OCI-LY3 (cell line): ENCODE measurements around the gene CEP68.

ENCODE experiments used
- H2AFZ ChIP-seq: fragments of 200-600, 300-600 bp; shearing (Covaris generic); 2 replicates; pipeline ENCODE4 v1.6.0; 2014; ENCODE audit warnings: antibody characterized with exemption, low read depth, low read length
- H3K27ac ChIP-seq: fragments of 200-600, 300-600 bp; sonication (generic); 2 replicates; pipeline ENCODE4 v1.5.1; 2014; ENCODE audit warnings: mild to moderate bottlenecking, low read length, moderate library complexity, mixed read lengths
- H3K27me3 ChIP-seq: fragments of 200-600, 300-600 bp; sonication (generic); 2 replicates; pipeline ENCODE4 v1.6.1; 2014; ENCODE audit warnings: low read depth, low read length, mixed read lengths
- H3K36me3 ChIP-seq: fragments of 200-600, 300-600 bp; sonication (generic); replicated peaks from 2 replicates; pipeline ENCODE3; 2014; ENCODE audit warnings: low read depth, low read length, mixed read lengths
- H3K4me1 ChIP-seq: fragments of 300-600, 200-600 bp; sonication (generic); 2 replicates; pipeline ENCODE4 v1.6.1; 2014; ENCODE audit warnings: low read length, mixed read lengths
- H3K4me2 ChIP-seq: fragments of 200-600, 300-600 bp; sonication (generic); 2 replicates; pipeline ENCODE4 v1.6.1; 2014; ENCODE audit warnings: low read length, mixed read lengths
- H3K4me3 ChIP-seq: fragments of 300-600, 200-600 bp; sonication (generic); 2 replicates; pipeline ENCODE4 v1.5.1; 2014; ENCODE audit warnings: antibody characterized with exemption, mild to moderate bottlenecking, low read length, moderate library complexity
- H3K79me2 ChIP-seq: fragments of 300-600, 200-600 bp; shearing (Covaris generic); 2 replicates; pipeline ENCODE4 v1.6.1; 2014; ENCODE audit warnings: mild to moderate bottlenecking, low read length, mixed read lengths
- H3K9ac ChIP-seq: fragments of 300-600, 200-600 bp; shearing (Covaris generic); 2 replicates; pipeline ENCODE4 v1.6.0; 2014; ENCODE audit warnings: mild to moderate bottlenecking, low read length, moderate library complexity
- H3K9me3 ChIP-seq: fragments of 200-600, 300-600 bp; shearing (Covaris generic); 2 replicates; pipeline ENCODE4 v1.6.1; 2014; ENCODE audit warnings: low read length, mixed read lengths; ENCODE audit not compliant: insufficient read depth
- H4K20me1 ChIP-seq: fragments of 200-600, 300-600 bp; sonication (generic); 2 replicates; pipeline ENCODE4 v1.6.1; 2016; ENCODE audit warnings: low read length, mixed read lengths; ENCODE audit not compliant: insufficient read depth
- EZH2phosphoT487 ChIP-seq: fragments of 200-600 bp; shearing (Covaris generic); IDR thresholded peaks from 2 replicates; pipeline ENCODE4 v1.6.1; 2018; ENCODE audit warnings: antibody characterized with exemption, mixed run types, low read depth
- TF ChIP-seq, protein P1 (sequence below): fragments of 200-600, 300-600 bp; sonication (generic); IDR thresholded peaks from 2 replicates; pipeline ENCODE4 v1.5.1; 2014; ENCODE audit warnings: antibody characterized with exemption, low read length, low read depth

The CEP68 gene

DNA sequence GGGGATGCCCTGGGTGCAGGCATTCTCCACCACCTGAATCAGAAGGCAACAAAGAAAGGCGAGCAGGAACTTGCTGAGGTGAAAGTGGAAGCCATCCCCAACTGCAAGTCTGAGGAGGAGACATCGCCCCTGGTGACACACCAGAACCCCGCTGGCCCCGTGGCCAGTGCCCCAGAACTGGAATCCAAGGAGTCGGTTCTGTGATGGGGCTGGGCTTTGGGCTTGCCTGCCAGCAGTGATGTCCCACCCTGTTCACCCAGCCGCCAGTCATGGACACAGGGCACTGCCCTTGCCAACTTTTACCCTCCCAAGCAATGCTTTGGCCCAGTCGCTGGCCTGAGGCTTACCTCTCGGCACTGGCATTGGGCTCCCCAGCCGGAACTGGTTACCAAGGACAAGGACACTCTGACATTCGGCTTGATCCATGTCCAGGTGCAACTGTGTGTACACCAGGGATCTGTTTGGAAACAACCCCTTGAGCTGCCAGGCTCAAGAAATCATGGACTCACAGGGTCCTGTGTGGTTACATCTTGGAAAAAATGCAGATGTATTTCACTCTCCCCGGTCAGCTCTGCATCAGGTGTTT lies 35.2 kb upstream of the CEP68 start:
- Histone ChIP-seq H3K79me2 (no peaks in the 10 kb centered on the region), H3K4me1 (peaks cover 22% of the 10 kb centered on the region), H3K27ac (no peak overlapping the region)

DNA sequence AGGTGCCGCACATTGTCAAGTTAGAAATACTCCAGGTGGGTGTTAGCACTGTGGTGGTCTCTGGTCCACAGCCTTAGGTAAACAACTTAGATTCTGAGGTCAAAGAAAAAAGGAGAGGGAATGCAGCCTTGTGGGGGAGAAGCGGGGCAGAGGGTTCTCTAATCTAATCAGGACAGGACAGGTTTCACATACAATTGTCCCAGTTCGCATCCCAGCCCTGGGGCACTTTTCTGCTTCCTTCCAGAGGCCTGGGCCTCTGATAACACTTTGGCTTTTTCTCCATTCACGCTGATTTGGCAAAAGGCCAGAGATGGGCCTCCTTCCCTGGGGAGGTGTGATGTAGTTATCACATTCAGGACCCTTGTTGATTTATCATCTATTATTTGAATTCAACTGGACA lies 34.5 kb upstream of the CEP68 start:
- H3K27ac ChIP-seq = no peak overlapping the region
- peaks cover 64% of the 10 kb centered on the region for H3K36me3 ChIP-seq
- H3K4me2 ChIP-seq = no peak overlapping the region
- no peaks in the 10 kb centered on the region for H3K79me2 ChIP-seq
- H3K27me3 ChIP-seq = no peaks in the 10 kb centered on the region
- no peak overlapping the region for H3K4me3 ChIP-seq
- H3K4me1 ChIP-seq = peaks cover 23% of the 10 kb centered on the region
- H3K9ac ChIP-seq = no peak overlapping the region
- TF ChIP-seq EZH2phosphoT487 = no peak
- TF ChIP-seq, protein P1, sequence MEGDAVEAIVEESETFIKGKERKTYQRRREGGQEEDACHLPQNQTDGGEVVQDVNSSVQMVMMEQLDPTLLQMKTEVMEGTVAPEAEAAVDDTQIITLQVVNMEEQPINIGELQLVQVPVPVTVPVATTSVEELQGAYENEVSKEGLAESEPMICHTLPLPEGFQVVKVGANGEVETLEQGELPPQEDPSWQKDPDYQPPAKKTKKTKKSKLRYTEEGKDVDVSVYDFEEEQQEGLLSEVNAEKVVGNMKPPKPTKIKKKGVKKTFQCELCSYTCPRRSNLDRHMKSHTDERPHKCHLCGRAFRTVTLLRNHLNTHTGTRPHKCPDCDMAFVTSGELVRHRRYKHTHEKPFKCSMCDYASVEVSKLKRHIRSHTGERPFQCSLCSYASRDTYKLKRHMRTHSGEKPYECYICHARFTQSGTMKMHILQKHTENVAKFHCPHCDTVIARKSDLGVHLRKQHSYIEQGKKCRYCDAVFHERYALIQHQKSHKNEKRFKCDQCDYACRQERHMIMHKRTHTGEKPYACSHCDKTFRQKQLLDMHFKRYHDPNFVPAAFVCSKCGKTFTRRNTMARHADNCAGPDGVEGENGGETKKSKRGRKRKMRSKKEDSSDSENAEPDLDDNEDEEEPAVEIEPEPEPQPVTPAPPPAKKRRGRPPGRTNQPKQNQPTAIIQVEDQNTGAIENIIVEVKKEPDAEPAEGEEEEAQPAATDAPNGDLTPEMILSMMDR = no peak
- H4K20me1 ChIP-seq = no peaks in the 10 kb centered on the region
- no peak overlapping the region for H2AFZ ChIP-seq
- no peaks in the 10 kb centered on the region for H3K9me3 ChIP-seq

More for the DNA sequence above, 35.2 kb upstream of the CEP68 start:
- Histone ChIP-seq H3K9ac (no peak overlapping the region), H3K4me3 (no peak overlapping the region), H4K20me1 (no peaks in the 10 kb centered on the region), H3K9me3 (no peaks in the 10 kb centered on the region), H2AFZ (no peak overlapping the region), H3K4me2 (no peak overlapping the region), H3K27me3 (no peaks in the 10 kb centered on the region), H3K36me3 (peaks cover 70% of the 10 kb centered on the region)
- TF ChIP-seq, protein P1 = no peak
- no peak for TF ChIP-seq EZH2phosphoT487

DNA sequence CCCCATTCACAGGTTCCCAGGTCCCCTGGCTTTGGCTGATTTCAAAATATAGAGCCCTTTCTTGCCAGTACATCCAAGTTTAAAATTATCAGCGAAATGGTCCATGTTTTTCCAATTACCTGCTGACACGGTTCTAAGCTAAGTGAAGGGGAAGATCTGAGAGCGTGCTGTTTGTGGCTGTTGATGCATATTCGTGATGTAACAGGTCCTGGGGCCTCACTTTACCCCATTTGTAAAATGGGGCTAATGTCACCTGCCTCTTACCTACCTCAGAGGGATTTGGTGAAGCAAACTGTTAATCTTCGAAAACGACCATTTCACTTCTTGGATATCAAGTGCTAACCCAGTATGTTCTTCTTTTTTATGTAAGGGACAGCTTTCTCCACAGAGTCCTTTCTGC lies 34.0 kb upstream of the CEP68 start:
- no peaks in the 10 kb centered on the region for H4K20me1 ChIP-seq
- no peak for TF ChIP-seq EZH2phosphoT487
- TF ChIP-seq, protein P1 = no peak
- H3K9me3 ChIP-seq = no peaks in the 10 kb centered on the region
- H3K27ac ChIP-seq = no peak overlapping the region
- peaks cover 61% of the 10 kb centered on the region for H3K36me3 ChIP-seq
- no peaks in the 10 kb centered on the region for H3K79me2 ChIP-seq
- no peak overlapping the region for H2AFZ ChIP-seq
- H3K27me3 ChIP-seq = no peaks in the 10 kb centered on the region
- peaks cover 23% of the 10 kb centered on the region for H3K4me1 ChIP-seq
- H3K4me3 ChIP-seq = no peak overlapping the region
- no peak overlapping the region for H3K9ac ChIP-seq
- no peak overlapping the region for H3K4me2 ChIP-seq

DNA sequence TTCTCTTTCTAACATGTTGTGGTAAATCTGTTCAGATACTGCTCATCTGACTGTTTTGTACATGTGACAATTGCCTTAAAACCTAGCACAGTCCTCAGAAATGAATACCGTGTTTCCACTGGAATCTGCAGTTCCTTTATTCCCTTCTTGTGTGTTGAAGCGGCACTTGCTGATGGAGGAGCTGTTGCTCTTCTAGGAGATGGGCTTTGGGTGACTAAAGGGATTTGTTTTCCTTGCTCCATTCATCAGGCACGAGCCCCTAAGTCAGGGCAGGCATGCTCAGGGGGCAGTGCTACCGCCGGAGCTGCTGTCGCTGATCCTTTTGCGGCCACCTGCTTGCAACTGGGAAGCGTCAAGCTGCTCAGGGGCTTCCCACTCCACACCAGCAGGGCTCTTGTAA lies 32.5 kb upstream of the CEP68 start:
- H3K79me2 ChIP-seq = no peaks in the 10 kb centered on the region
- no peak overlapping the region for H3K27ac ChIP-seq
- no peaks in the 10 kb centered on the region for H3K9me3 ChIP-seq
- no peak for TF ChIP-seq EZH2phosphoT487
- TF ChIP-seq, protein P1 = no peak
- no peak overlapping the region for H3K9ac ChIP-seq
- peaks cover 47% of the 10 kb centered on the region for H3K36me3 ChIP-seq
- H3K4me3 ChIP-seq = no peak overlapping the region
- H2AFZ ChIP-seq = no peak overlapping the region
- H3K27me3 ChIP-seq = no peaks in the 10 kb centered on the region
- no peak overlapping the region for H3K4me2 ChIP-seq
- peaks cover 32% of the 10 kb centered on the region for H3K4me1 ChIP-seq
- H4K20me1 ChIP-seq = no peaks in the 10 kb centered on the region
